ENCODE measurements around the gene RNPS1. TPM values are rescaled to one million over a fixed set of nuclear protein-coding genes. Genes with fewer than 3 reads are reported as not detected.
"Not testable (repeated sequence)": the region's sequence is repeated elsewhere in the genome, so short reads cannot be mapped to it uniquely, and the experiment has no call there.

Gene RNPS1
- polyA plus RNA-seq, 1 of the 3 experiments (the other 2 are of a cell fraction), result 277 TPM

DNA sequence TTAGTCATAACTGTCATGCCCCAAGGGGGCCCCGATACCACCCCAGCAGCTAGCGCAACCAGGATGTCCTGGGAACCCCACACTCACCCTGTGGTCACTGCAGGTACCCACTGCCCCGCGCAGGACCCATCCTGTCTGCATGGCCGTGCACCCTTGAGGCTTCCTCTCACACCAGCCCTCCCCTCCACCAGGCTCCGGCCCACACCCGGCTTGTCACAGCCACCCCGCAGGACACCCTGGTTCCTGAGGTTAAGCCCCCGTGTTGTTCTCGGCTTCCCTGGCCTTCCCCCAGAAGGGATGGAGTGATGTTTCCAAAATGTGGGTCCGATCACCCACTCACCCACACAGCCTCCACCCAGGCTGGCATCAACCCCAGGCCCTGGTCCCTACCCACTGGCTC lies 24.1 kb downstream of the RNPS1 start:
- Histone ChIP-seq H3K9me2 (no peaks in the 10 kb centered on the region), H3K9ac (no peak overlapping the region), H3K4me2 (no peak overlapping the region), H3K27ac (ENCODE audit: low read depth in 2 of 2, low read length in 1 of 2) (no peak overlapping the region), H2AFZ (ENCODE audit: low read depth) (no peak overlapping the region), H4K20me1 (ENCODE audit: insufficient read depth) (no peaks in the 10 kb centered on the region), H3K9me3 (no peaks in the 10 kb centered on the region), H3K4me1 (ENCODE audit: control insufficient read depth in 1 of 2, insufficient read depth in 2 of 2, low read depth in 1 of 2, low read length in 1 of 2) (no peaks in the 10 kb centered on the region), H3K79me2 (ENCODE audit: insufficient read depth) (peaks cover 19% of the 10 kb centered on the region), H3K4me3 (ENCODE audit: low read depth in 2 of 2, low read length in 1 of 2) (no peak overlapping the region), H3F3A (replicated peaks; ENCODE audit: insufficient read depth) (peaks cover 10% of the 10 kb centered on the region), H3K36me3 (replicated peaks in 1 of 2; ENCODE audit: control insufficient read depth in 1 of 2, insufficient read depth in 2 of 2, low read length in 1 of 2) (peaks cover 14 to 33% of the 10 kb centered on the region in 2 experiments), H3K27me3 (ENCODE audit: insufficient read depth) (no peaks in the 10 kb centered on the region)
- TF ChIP-seq POLR2AphosphoS5 (IDR thresholded peaks at IDR 0.05; ENCODE audit: low read depth, low read length) (no peak), GABPA (IDR thresholded peaks at IDR 0.05; ENCODE audit: low read depth) (no peak), SIN3A (IDR thresholded peaks at IDR 0.05; ENCODE audit: borderline replicate concordance, low read depth, low read length) (no peak)
- TF ChIP-seq, protein P1, sequence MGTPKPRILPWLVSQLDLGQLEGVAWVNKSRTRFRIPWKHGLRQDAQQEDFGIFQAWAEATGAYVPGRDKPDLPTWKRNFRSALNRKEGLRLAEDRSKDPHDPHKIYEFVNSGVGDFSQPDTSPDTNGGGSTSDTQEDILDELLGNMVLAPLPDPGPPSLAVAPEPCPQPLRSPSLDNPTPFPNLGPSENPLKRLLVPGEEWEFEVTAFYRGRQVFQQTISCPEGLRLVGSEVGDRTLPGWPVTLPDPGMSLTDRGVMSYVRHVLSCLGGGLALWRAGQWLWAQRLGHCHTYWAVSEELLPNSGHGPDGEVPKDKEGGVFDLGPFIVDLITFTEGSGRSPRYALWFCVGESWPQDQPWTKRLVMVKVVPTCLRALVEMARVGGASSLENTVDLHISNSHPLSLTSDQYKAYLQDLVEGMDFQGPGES (IDR thresholded peaks at IDR 0.05; ENCODE audit: low read depth, low read length), result no peak
- POLR2A ChIA-PET, result no interaction called here
- WGBS (ENCODE audit: low lambda C conversion rate), result 98% methylated on average over 10 of the region's 11 CpGs
- CTCF ChIA-PET, result no interaction called here
- peak; percentile 23 for DNase-seq

DNA sequence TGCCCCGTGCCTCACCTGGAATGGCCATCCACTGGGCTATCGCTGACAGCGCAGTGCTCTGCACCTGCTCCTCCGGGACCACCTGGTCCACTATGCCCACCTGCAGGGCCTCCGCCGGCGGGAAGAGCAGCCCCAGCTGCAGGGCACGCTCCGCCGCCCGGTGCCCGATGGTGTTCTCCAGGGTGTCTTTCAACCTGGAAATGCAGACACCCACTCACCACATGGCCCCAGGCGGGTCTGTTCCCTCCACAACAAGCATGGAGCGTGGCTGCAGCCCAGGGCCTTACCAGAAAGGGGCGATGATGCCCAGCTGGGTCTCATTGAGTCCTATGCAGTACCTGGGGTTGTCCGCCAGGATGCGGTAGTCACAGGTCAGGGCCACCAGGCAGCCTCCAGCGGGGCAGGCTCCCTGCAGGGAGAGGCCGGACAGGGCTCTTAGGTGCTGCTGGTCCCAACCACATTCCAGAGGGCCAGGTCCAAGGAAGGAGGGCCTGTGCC lies 24.8 kb downstream of the RNPS1 start:
- 90% methylated on average over 2 of the region's 19 CpGs for WGBS (ENCODE audit: low lambda C conversion rate)
- DNase-seq, result peak; percentile 56
- H3K9me3 ChIP-seq, result no peaks in the 10 kb centered on the region
- H3K36me3 ChIP-seq (replicated peaks in 1 of 2; ENCODE audit: control insufficient read depth in 1 of 2, insufficient read depth in 2 of 2, low read length in 1 of 2), result peaks cover 8 to 33% of the 10 kb centered on the region in 2 experiments
- peaks cover 10% of the 10 kb centered on the region for H3F3A ChIP-seq (replicated peaks; ENCODE audit: insufficient read depth)
- H3K4me2 ChIP-seq, result no peak overlapping the region
- no peak for TF ChIP-seq TAF1 (IDR thresholded peaks at IDR 0.05; ENCODE audit: borderline replicate concordance, low read depth, low read length)
- H3K27ac ChIP-seq (ENCODE audit: low read depth in 2 of 2, low read length in 1 of 2), result no peak overlapping the region
- no peaks in the 10 kb centered on the region for H3K9me2 ChIP-seq
- no peaks in the 10 kb centered on the region for H3K27me3 ChIP-seq (ENCODE audit: insufficient read depth)
- H4K20me1 ChIP-seq (ENCODE audit: insufficient read depth), result no peaks in the 10 kb centered on the region
- H3K79me2 ChIP-seq (ENCODE audit: insufficient read depth), result peaks cover 12% of the 10 kb centered on the region
- H3K9ac ChIP-seq, result no peak overlapping the region
- no peaks in the 10 kb centered on the region for H3K4me1 ChIP-seq (ENCODE audit: control insufficient read depth in 1 of 2, insufficient read depth in 2 of 2, low read depth in 1 of 2, low read length in 1 of 2)
- no peak overlapping the region for H3K4me3 ChIP-seq (ENCODE audit: low read depth in 2 of 2, low read length in 1 of 2)
- POLR2A ChIA-PET, result no interaction called here
- no peak overlapping the region for H2AFZ ChIP-seq (ENCODE audit: low read depth)
- CTCF ChIA-PET, result interaction anchor here (2.2 kb wide), 1 partner anchor 12 kb away, joined by 5 read pairs; no protein-coding TSS in a partner anchor

DNA sequence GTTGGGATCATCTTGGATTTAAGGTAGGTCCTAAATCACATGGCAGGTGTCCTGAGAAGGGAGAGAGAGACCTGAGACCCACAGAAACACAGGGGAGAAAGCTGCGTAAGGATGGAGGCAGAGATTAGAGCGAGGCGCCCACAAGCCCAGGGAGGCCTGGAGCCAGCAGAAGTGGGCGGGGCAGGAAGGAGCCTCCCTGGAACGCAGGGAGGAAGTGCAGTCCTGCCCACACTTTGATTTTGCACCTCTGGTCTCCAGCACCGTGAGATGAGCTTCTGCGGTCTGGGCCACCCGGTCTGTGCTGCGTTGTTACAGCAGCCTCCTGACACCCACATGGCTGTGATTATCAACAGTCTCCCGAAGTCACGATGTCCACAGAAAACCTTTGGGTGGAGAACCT lies 25.3 kb downstream of the RNPS1 start:
- Histone ChIP-seq H3K4me2 (no peak overlapping the region), H3F3A (replicated peaks; ENCODE audit: insufficient read depth) (peaks cover 10% of the 10 kb centered on the region), H3K4me3 (ENCODE audit: low read depth in 2 of 2, low read length in 1 of 2) (no peak overlapping the region), H3K4me1 (ENCODE audit: control insufficient read depth in 1 of 2, insufficient read depth in 2 of 2, low read depth in 1 of 2, low read length in 1 of 2) (no peaks in the 10 kb centered on the region), H3K27ac (ENCODE audit: low read depth in 2 of 2, low read length in 1 of 2) (no peak overlapping the region), H3K36me3 (replicated peaks in 1 of 2; ENCODE audit: control insufficient read depth in 1 of 2, insufficient read depth in 2 of 2, low read length in 1 of 2) (peaks cover 8 to 33% of the 10 kb centered on the region in 2 experiments), H3K9me3 (no peaks in the 10 kb centered on the region), H3K9ac (no peak overlapping the region), H3K27me3 (ENCODE audit: insufficient read depth) (no peaks in the 10 kb centered on the region), H3K9me2 (no peaks in the 10 kb centered on the region), H3K79me2 (ENCODE audit: insufficient read depth) (peaks cover 7% of the 10 kb centered on the region), H4K20me1 (ENCODE audit: insufficient read depth) (no peaks in the 10 kb centered on the region), H2AFZ (ENCODE audit: low read depth) (no peak overlapping the region)
- CTCF ChIA-PET, result interaction anchor here (2.2 to 2.4 kb wide), 2 partner anchors 9 to 12 kb away, joined by 5 to 8 read pairs; partner anchors contain the start of gene ECI1
- POLR2A ChIA-PET, result no interaction called here
- TF ChIP-seq TCF12 (IDR thresholded peaks at IDR 0.05) (no peak), NRF1 (IDR thresholded peaks at IDR 0.05; ENCODE audit: low read depth, low read length) (no peak), MXI1 (IDR thresholded peaks at IDR 0.05; ENCODE audit: low read depth, low read length) (no peak), RXRA (IDR thresholded peaks at IDR 0.05; ENCODE audit: borderline replicate concordance, low read depth) (no peak), FOSL2 (IDR thresholded peaks at IDR 0.05; ENCODE audit: borderline replicate concordance, low read depth) (no peak)
- TF ChIP-seq, protein P2, sequence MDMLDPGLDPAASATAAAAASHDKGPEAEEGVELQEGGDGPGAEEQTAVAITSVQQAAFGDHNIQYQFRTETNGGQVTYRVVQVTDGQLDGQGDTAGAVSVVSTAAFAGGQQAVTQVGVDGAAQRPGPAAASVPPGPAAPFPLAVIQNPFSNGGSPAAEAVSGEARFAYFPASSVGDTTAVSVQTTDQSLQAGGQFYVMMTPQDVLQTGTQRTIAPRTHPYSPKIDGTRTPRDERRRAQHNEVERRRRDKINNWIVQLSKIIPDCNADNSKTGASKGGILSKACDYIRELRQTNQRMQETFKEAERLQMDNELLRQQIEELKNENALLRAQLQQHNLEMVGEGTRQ (IDR thresholded peaks at IDR 0.05; ENCODE audit: borderline replicate concordance, low read depth, low read length), result no peak
- DNase-seq, result peak; percentile 22
- 97% methylated on average over 5 of the region's 11 CpGs for WGBS (ENCODE audit: low lambda C conversion rate)

DNA sequence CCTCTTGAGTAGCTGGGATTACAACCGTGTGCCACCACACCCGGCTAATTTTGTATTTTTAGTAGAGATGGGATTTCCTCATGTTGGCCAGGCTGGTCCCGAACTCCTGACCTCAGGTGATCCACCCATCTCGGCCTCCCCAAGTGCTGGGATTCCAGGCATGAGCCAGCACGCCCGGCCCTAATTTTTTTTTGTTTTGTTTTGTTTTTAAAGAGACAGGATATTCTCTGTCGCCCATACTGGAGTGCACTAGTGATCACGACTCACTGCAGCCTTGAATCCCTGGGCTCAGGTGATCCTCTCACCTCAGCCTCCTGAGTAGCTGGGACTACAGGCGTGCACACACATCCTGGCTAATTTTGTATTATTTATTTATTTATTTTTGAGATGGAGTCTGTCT lies 27.6 kb downstream of the RNPS1 start:
- H3K9me3 ChIP-seq; H3K9me2 ChIP-seq; H3K4me3 ChIP-seq (ENCODE audit: low read depth in 2 of 2, low read length in 1 of 2); H3K4me1 ChIP-seq (ENCODE audit: control insufficient read depth in 1 of 2, insufficient read depth in 2 of 2, low read depth in 1 of 2, low read length in 1 of 2); H3K9ac ChIP-seq; H4K20me1 ChIP-seq (ENCODE audit: insufficient read depth); H3K27ac ChIP-seq (ENCODE audit: low read depth in 2 of 2, low read length in 1 of 2); H3K4me2 ChIP-seq; H2AFZ ChIP-seq (ENCODE audit: low read depth); DNase-seq; H3K79me2 ChIP-seq (ENCODE audit: insufficient read depth); H3F3A ChIP-seq (replicated peaks; ENCODE audit: insufficient read depth); H3K27me3 ChIP-seq (ENCODE audit: insufficient read depth): not testable (repeated sequence)
- WGBS (ENCODE audit: low lambda C conversion rate), result 85% methylated on average over 9 of the region's 9 CpGs
- POLR2A ChIA-PET, result interaction anchor here (1.3 kb wide), 1 partner anchor 11 kb away, joined by 3 read pairs; the partner anchor contains the start of gene ECI1
- H3K36me3 ChIP-seq (replicated peaks in 1 of 2; ENCODE audit: control insufficient read depth in 1 of 2, insufficient read depth in 2 of 2, low read length in 1 of 2), result peaks cover 8 to 31% of the 10 kb centered on the region in 2 experiments
- CTCF ChIA-PET, result interaction anchor here (2.4 kb wide), 1 partner anchor 11 kb away, joined by 8 read pairs; the partner anchor contains the start of gene ECI1

All from SK-N-SH (cell line).